A549 (cell line): ENCODE results near the gene PSMB11. TPM values are rescaled to one million over a fixed set of nuclear protein-coding genes. Genes with fewer than 3 reads are reported as not detected.
A peak's percentile ranks its signal among the peaks of the same experiment; 100 is the strongest.

Source experiments
- EHMT2 ChIP-seq: fragments of 200-600 bp; sonication (generic); IDR thresholded peaks from 2 replicates; pipeline ENCODE4 v1.6.1; 2016; ENCODE audit warnings: antibody characterized with exemption, low read depth, mild to moderate bottlenecking, moderate library complexity
- FOSL2 ChIP-seq, 2 experiments: fragments of 450-650 bp in 1 of 2; fragments of >200 bp in 1 of 2; sonication (Bioruptor Twin) in 1 of 2; formaldehyde crosslinking; IDR thresholded peaks; 2 replicates each; pipeline versions ENCODE4 v1.5.0 to v1.6.1; 2016 to 2020; ENCODE audit warnings: mild to moderate bottlenecking in 1 of 2, moderate library complexity in 1 of 2
- HOXA7 ChIP-seq: fragments of 250-450 bp; sonication (Bioruptor Pico); IDR thresholded peaks from 2 replicates; pipeline ENCODE4 v1.5.0; 2020; ENCODE audit warnings: mild to moderate bottlenecking, moderate library complexity
- HOXB13 ChIP-seq: fragments of 250-450 bp; sonication (Bioruptor Pico); IDR thresholded peaks from 2 replicates; pipeline ENCODE4 v1.5.0; 2020; ENCODE audit warnings: low read depth, mild to moderate bottlenecking, moderate library complexity
- HOXB5 ChIP-seq: fragments of 250-450 bp; sonication (Bioruptor Pico); IDR thresholded peaks from 2 replicates; pipeline ENCODE4 v1.5.0; 2020; ENCODE audit warnings: mild to moderate bottlenecking, moderate library complexity
- KDM5A ChIP-seq: fragments of 200-600 bp; sonication (generic); IDR thresholded peaks from 2 replicates; pipeline ENCODE4 v1.6.1; 2016; ENCODE audit warnings: antibody characterized with exemption, mild to moderate bottlenecking
- PHF8 ChIP-seq: fragments of 200-600 bp; sonication (generic); IDR thresholded peaks from 2 replicates; pipeline ENCODE4 v1.6.1; 2016; ENCODE audit warnings: low read depth, mild to moderate bottlenecking, antibody characterized with exemption, moderate library complexity, borderline replicate concordance
- POLR2A ChIP-seq: IDR thresholded peaks from 2 replicates; pipeline ENCODE4 v1.6.1; 2012; ENCODE audit warnings: mild to moderate bottlenecking, low read length
- RAD21 ChIP-seq, 2 experiments: fragments of >200 bp in 1 of 2; sonication (Bioruptor Twin) in 1 of 2; formaldehyde crosslinking in 1 of 2; IDR thresholded peaks in 1 of 2; conservative IDR thresholded peaks in 1 of 2; 2 replicates in 1 of 2; 3 replicates in 1 of 2; pipeline ENCODE4 v1.6.1; 2012 to 2018; ENCODE audit warnings: inconsistent platforms in 1 of 2
- RCOR1 ChIP-seq: fragments of 150-350 bp; IDR thresholded peaks from 2 replicates; pipeline ENCODE4 v1.6.1; 2014; ENCODE audit warnings: antibody characterized with exemption, low read length, low read depth
- TP53 ChIP-seq: fragments of 250-450 bp; sonication (Bioruptor Pico); IDR thresholded peaks from 2 replicates; pipeline ENCODE4 v1.5.0; 2021; ENCODE audit warnings: mild to moderate bottlenecking, moderate library complexity
- polyA plus RNA-seq, 4 experiments: library from polyadenylated mRNA; depleted of rRNA in 3 of 4; stranded (reverse); fragments of >200 nt; fragmentation: RNase III in 1 of 4; extraction: RNeasy Plus Mini Kit Qiagen cat#74134 plus additional on column Dnase treatment in 1 of 4; gene quantifications; 2 replicates in 3 of 4; 3 replicates in 1 of 4; pipeline ENCODE4 v1.2.3, GENCODE V29; 2011 to 2017
- TF ChIP-seq, protein P1 (sequence below): fragments of 200-600 bp; sonication (generic); IDR thresholded peaks from 2 replicates; pipeline ENCODE4 v1.6.1; 2016; ENCODE audit warnings: antibody characterized with exemption, mild to moderate bottlenecking, moderate library complexity
- TF ChIP-seq, protein P2 (sequence below): fragments of >200 bp; sonication (Bioruptor Twin); formaldehyde crosslinking; IDR thresholded peaks from 3 replicates; pipeline ENCODE4 v1.5.1; 2016
- TF ChIP-seq, protein P3 (sequence below): fragments of 250-450 bp; sonication (Bioruptor Pico); IDR thresholded peaks from 2 replicates; pipeline ENCODE4 v1.5.0; 2020; ENCODE audit warnings: low read depth, mild to moderate bottlenecking, moderate library complexity
- TF ChIP-seq, protein P4 (sequence below): fragments of 450-650 bp; IDR thresholded peaks from 2 replicates; pipeline ENCODE4 v1.6.1; 2014; ENCODE audit warnings: antibody characterized with exemption
- TF ChIP-seq, protein P5 (sequence below): fragments of 250-450 bp; sonication (Bioruptor Pico); IDR thresholded peaks from 2 replicates; pipeline ENCODE4 v1.5.0; 2021; ENCODE audit warnings: mild to moderate bottlenecking, moderate library complexity, borderline replicate concordance
- TF ChIP-seq, protein P6 (sequence below): IDR thresholded peaks from 2 replicates; pipeline ENCODE4 v1.6.1; 2012

Gene PSMB11
- polyA plus RNA-seq, 2 of the 4 experiments (the other 2 are of a cell fraction), result not detected

DNA sequence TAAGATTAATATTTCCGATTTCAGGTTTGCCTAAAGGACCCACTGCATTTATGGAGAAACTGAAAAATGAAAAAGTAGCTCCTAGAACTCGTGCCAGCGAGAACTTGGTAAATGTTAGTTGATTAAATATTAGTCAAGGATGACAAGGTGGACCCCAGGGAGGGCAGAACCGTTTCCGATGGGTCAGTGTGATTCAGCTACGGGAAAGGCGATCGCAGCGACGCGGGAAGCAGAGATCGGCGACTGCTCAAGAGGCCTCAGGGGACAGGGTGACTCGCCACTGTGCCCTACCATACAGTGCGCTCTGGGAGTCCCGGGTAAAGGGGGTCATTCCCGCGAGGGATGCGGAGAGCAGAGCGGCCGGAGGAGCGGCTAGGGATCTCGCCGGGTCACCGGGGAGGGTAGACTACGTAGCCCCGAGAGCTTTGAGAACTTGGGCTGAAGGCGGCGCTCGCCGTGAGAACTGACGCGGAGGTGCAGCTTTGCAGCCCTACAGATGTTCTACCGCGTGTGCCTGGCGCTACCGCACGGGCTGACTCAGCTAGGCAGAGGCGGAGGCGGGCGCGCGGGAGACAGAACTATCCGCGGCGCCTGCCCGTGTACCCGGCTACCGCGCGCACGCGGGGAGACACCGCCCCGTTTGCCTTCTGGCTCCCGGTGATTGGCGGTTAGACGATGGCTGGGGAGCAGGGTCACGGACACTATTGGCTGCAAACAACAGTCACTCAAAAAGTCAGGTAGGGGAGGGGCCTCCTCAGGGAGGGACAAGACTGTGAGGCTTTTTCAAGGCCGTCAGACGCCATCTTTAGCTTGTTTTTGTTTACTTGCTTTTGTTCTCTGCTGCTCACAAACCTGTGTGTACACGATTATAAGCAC lies 35.2 kb upstream of the PSMB11 start (continued):
- TF ChIP-seq HOXB5 (no peak), HOXB13 (CRISPR knock-in tag) (no peak; the same call in none of the 2 replicates), EHMT2 (no peak), POLR2A (peak; percentile 81), RAD21 (conservative IDR thresholded peaks at IDR 0.05 in 1 of 2, IDR thresholded peaks at IDR 0.05 in 1 of 2) (0 out of 5 replicates have a peak, but pooled peaks of 1 of the 2 experiments have one; percentile 11), PHF8 (peak; percentile 78; the same call in 1 of the 2 replicates), TP53 (no peak), HOXA7 (CRISPR knock-in tag) (no peak), RCOR1 (no peak), KDM5A (no peak), FOSL2 (IDR thresholded peaks at IDR 0.05) (no peak), FOSL2 (CRISPR knock-in tag; IDR thresholded peaks at IDR 0.05) (peak; percentile 82)
- TF ChIP-seq, protein P1, sequence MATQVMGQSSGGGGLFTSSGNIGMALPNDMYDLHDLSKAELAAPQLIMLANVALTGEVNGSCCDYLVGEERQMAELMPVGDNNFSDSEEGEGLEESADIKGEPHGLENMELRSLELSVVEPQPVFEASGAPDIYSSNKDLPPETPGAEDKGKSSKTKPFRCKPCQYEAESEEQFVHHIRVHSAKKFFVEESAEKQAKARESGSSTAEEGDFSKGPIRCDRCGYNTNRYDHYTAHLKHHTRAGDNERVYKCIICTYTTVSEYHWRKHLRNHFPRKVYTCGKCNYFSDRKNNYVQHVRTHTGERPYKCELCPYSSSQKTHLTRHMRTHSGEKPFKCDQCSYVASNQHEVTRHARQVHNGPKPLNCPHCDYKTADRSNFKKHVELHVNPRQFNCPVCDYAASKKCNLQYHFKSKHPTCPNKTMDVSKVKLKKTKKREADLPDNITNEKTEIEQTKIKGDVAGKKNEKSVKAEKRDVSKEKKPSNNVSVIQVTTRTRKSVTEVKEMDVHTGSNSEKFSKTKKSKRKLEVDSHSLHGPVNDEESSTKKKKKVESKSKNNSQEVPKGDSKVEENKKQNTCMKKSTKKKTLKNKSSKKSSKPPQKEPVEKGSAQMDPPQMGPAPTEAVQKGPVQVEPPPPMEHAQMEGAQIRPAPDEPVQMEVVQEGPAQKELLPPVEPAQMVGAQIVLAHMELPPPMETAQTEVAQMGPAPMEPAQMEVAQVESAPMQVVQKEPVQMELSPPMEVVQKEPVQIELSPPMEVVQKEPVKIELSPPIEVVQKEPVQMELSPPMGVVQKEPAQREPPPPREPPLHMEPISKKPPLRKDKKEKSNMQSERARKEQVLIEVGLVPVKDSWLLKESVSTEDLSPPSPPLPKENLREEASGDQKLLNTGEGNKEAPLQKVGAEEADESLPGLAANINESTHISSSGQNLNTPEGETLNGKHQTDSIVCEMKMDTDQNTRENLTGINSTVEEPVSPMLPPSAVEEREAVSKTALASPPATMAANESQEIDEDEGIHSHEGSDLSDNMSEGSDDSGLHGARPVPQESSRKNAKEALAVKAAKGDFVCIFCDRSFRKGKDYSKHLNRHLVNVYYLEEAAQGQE, result no peak
- TF ChIP-seq, protein P2, sequence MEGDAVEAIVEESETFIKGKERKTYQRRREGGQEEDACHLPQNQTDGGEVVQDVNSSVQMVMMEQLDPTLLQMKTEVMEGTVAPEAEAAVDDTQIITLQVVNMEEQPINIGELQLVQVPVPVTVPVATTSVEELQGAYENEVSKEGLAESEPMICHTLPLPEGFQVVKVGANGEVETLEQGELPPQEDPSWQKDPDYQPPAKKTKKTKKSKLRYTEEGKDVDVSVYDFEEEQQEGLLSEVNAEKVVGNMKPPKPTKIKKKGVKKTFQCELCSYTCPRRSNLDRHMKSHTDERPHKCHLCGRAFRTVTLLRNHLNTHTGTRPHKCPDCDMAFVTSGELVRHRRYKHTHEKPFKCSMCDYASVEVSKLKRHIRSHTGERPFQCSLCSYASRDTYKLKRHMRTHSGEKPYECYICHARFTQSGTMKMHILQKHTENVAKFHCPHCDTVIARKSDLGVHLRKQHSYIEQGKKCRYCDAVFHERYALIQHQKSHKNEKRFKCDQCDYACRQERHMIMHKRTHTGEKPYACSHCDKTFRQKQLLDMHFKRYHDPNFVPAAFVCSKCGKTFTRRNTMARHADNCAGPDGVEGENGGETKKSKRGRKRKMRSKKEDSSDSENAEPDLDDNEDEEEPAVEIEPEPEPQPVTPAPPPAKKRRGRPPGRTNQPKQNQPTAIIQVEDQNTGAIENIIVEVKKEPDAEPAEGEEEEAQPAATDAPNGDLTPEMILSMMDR, result peak; percentile 35; the same call in 2 of the 3 replicates
- TF ChIP-seq, protein P3, sequence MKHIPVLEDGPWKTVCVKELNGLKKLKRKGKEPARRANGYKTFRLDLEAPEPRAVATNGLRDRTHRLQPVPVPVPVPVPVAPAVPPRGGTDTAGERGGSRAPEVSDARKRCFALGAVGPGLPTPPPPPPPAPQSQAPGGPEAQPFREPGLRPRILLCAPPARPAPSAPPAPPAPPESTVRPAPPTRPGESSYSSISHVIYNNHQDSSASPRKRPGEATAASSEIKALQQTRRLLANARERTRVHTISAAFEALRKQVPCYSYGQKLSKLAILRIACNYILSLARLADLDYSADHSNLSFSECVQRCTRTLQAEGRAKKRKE, result no peak
- TF ChIP-seq, protein P4, sequence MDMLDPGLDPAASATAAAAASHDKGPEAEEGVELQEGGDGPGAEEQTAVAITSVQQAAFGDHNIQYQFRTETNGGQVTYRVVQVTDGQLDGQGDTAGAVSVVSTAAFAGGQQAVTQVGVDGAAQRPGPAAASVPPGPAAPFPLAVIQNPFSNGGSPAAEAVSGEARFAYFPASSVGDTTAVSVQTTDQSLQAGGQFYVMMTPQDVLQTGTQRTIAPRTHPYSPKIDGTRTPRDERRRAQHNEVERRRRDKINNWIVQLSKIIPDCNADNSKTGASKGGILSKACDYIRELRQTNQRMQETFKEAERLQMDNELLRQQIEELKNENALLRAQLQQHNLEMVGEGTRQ, result no peak
- TF ChIP-seq, protein P5, sequence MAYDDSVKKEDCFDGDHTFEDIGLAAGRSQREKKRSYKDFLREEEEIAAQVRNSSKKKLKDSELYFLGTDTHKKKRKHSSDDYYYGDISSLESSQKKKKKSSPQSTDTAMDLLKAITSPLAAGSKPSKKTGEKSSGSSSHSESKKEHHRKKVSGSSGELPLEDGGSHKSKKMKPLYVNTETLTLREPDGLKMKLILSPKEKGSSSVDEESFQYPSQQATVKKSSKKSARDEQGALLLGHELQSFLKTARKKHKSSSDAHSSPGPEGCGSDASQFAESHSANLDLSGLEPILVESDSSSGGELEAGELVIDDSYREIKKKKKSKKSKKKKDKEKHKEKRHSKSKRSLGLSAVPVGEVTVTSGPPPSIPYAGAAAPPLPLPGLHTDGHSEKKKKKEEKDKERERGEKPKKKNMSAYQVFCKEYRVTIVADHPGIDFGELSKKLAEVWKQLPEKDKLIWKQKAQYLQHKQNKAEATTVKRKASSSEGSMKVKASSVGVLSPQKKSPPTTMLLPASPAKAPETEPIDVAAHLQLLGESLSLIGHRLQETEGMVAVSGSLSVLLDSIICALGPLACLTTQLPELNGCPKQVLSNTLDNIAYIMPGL (CRISPR knock-in tag), result no peak
- TF ChIP-seq, protein P6, sequence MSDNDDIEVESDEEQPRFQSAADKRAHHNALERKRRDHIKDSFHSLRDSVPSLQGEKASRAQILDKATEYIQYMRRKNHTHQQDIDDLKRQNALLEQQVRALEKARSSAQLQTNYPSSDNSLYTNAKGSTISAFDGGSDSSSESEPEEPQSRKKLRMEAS, result peak; percentile 97
